OCI-LY1 (cell line): ENCODE measurements around the gene IQSEC1.

Experiments used
- H2AFZ ChIP-seq: fragments of 200-600 bp; sonication (generic), shearing (Covaris generic); 2 replicates; pipeline ENCODE4 v1.6.0; 2014; ENCODE audit warnings: antibody characterized with exemption, mild to moderate bottlenecking, low read length
- H3F3A ChIP-seq: fragments of 200-600 bp; sonication (generic), shearing (Covaris generic); 2 replicates; pipeline ENCODE4 v1.6.0; 2014; ENCODE audit warnings: mild to moderate bottlenecking, antibody characterized with exemption, low read length, moderate library complexity; ENCODE audit not compliant: insufficient read depth
- H3K27ac ChIP-seq: fragments of 200-600 bp; sonication (generic); 2 replicates; pipeline ENCODE4 v1.5.1; 2014; ENCODE audit warnings: low read length, mixed run types, mild to moderate bottlenecking, low read depth; ENCODE audit not compliant: poor library complexity, severe bottlenecking
- H3K27me3 ChIP-seq: fragments of 200-600 bp; sonication (generic); 2 replicates; pipeline ENCODE4 v1.6.0; 2014; ENCODE audit warnings: antibody characterized with exemption, mild to moderate bottlenecking, low read length, moderate library complexity; ENCODE audit not compliant: insufficient read depth
- H3K36me3 ChIP-seq: fragments of 200-600 bp; sonication (generic); 2 replicates; pipeline ENCODE4 v1.6.1; 2014; ENCODE audit warnings: mild to moderate bottlenecking, antibody characterized with exemption, low read length, moderate library complexity, mixed read lengths; ENCODE audit not compliant: insufficient read depth
- H3K4me1 ChIP-seq: fragments of 200-600 bp; sonication (generic); 2 replicates; pipeline ENCODE4 v1.5.1; 2014; ENCODE audit warnings: mild to moderate bottlenecking, low read length, moderate library complexity; ENCODE audit not compliant: insufficient read depth, severe bottlenecking
- H3K4me2 ChIP-seq: fragments of 200-600 bp; sonication (generic), shearing (Covaris generic); 2 replicates; pipeline ENCODE4 v1.6.1; 2014; ENCODE audit warnings: low read length
- H3K4me3 ChIP-seq: fragments of 200-600 bp; sonication (generic); 2 replicates; pipeline ENCODE4 v1.5.1; 2014; ENCODE audit warnings: low read length, low read depth, mild to moderate bottlenecking, mixed read lengths; ENCODE audit not compliant: poor library complexity, severe bottlenecking
- H3K79me2 ChIP-seq: fragments of 200-600 bp; shearing (Covaris generic); 2 replicates; pipeline ENCODE4 v1.6.1; 2016; ENCODE audit warnings: mixed run types, low read length, mixed read lengths; ENCODE audit not compliant: insufficient read depth
- H3K9ac ChIP-seq: fragments of 200-600 bp; sonication (generic), shearing (Covaris generic); 2 replicates; pipeline ENCODE4 v1.6.1; 2014; ENCODE audit warnings: mild to moderate bottlenecking, low read length, mixed read lengths
- H3K9me2 ChIP-seq: fragments of 200-600 bp; sonication (generic), shearing (Covaris generic); 2 replicates; pipeline ENCODE4 v1.6.1; 2014; ENCODE audit warnings: low read depth, mild to moderate bottlenecking, low read length, mixed read lengths
- H3K9me3 ChIP-seq: fragments of 200-600 bp; shearing (Covaris generic); 2 replicates; pipeline ENCODE4 v1.6.1; 2014; ENCODE audit warnings: low read length, mixed read lengths
- H4K20me1 ChIP-seq: fragments of 200-600 bp; sonication (generic), shearing (Covaris generic); 2 replicates; pipeline ENCODE4 v1.6.0; 2016; ENCODE audit warnings: mild to moderate bottlenecking, low read length; ENCODE audit not compliant: insufficient read depth
- CTCF ChIP-seq: fragments of 200-600 bp; sonication (generic), shearing (Covaris generic); IDR thresholded peaks from 2 replicates; pipeline ENCODE4 v1.5.1; 2017; ENCODE audit warnings: mild to moderate bottlenecking, antibody characterized with exemption, low read length, moderate library complexity, mixed read lengths
- EZH2 ChIP-seq: fragments of 200-600 bp; sonication (generic), shearing (Covaris generic); IDR thresholded peaks from 2 replicates; pipeline ENCODE4 v1.8.0; 2017; ENCODE audit warnings: borderline replicate concordance, mixed run types, mild to moderate bottlenecking, antibody characterized with exemption, low read length, moderate library complexity, mixed read lengths

The IQSEC1 gene

GRCh38 chr3:12964711-12965612 lies 108.3 kb downstream of the IQSEC1 start:
- Histone ChIP-seq H3K79me2 (no peaks in the 10 kb centered on the region), H3K4me1 (no peaks in the 10 kb centered on the region), H3F3A (no peaks in the 10 kb centered on the region), H3K27me3 (no peaks in the 10 kb centered on the region), H3K9me3 (no peaks in the 10 kb centered on the region), H4K20me1 (no peaks in the 10 kb centered on the region), H3K9me2 (no peaks in the 10 kb centered on the region), H3K9ac (no peak overlapping the region), H3K4me3 (no peak overlapping the region), H2AFZ (no peak overlapping the region), H3K36me3 (no peaks in the 10 kb centered on the region), H3K27ac (no peak overlapping the region), H3K4me2 (no peak overlapping the region)
- TF ChIP-seq EZH2: no peak
- no peak for TF ChIP-seq CTCF

- Histone ChIP-seq H3K79me2 (no peaks in the 10 kb centered on the region), H2AFZ (no peak overlapping the region), H3K9ac (no peak overlapping the region), H3K4me3 (no peak overlapping the region), H3K4me2 (no peak overlapping the region), H3K27ac (no peak overlapping the region), H3K27me3 (no peaks in the 10 kb centered on the region), H4K20me1 (no peaks in the 10 kb centered on the region), H3K36me3 (no peaks in the 10 kb centered on the region), H3K9me2 (no peaks in the 10 kb centered on the region), H3K4me1 (no peaks in the 10 kb centered on the region), H3K9me3 (no peaks in the 10 kb centered on the region), H3F3A (no peaks in the 10 kb centered on the region)
- no peak for TF ChIP-seq EZH2
- no peak for TF ChIP-seq CTCF
Observed at GRCh38 chr3:12963922-12964701, 109.1 kb downstream of the IQSEC1 start.

- TF ChIP-seq CTCF (no peak), EZH2 (no peak)
- no peaks in the 10 kb centered on the region for H3K79me2 ChIP-seq
- H3K36me3 ChIP-seq: no peaks in the 10 kb centered on the region
- H3K4me3 ChIP-seq: no peak overlapping the region
- no peak overlapping the region for H3K9ac ChIP-seq
- no peak overlapping the region for H3K27ac ChIP-seq
- H2AFZ ChIP-seq: no peak overlapping the region
- H3K9me2 ChIP-seq: no peaks in the 10 kb centered on the region
- H3K9me3 ChIP-seq: no peaks in the 10 kb centered on the region
- no peaks in the 10 kb centered on the region for H3K4me1 ChIP-seq
- H3F3A ChIP-seq: no peaks in the 10 kb centered on the region
- no peak overlapping the region for H3K4me2 ChIP-seq
- no peaks in the 10 kb centered on the region for H4K20me1 ChIP-seq
- no peaks in the 10 kb centered on the region for H3K27me3 ChIP-seq
Observed at GRCh38 chr3:12963231-12963896, 109.9 kb downstream of the IQSEC1 start.
